ENCODE data around the gene EXOC3. TPM values are rescaled to one million over a fixed set of nuclear protein-coding genes. Genes with fewer than 3 reads are reported as not detected.
"Not testable (repeated sequence)": the region's sequence is repeated elsewhere in the genome, so short reads cannot be mapped to it uniquely, and the experiment has no call there.

EXOC3 gene
- total RNA-seq, 1 donor from 2014 or later = 19.2 TPM

DNA sequence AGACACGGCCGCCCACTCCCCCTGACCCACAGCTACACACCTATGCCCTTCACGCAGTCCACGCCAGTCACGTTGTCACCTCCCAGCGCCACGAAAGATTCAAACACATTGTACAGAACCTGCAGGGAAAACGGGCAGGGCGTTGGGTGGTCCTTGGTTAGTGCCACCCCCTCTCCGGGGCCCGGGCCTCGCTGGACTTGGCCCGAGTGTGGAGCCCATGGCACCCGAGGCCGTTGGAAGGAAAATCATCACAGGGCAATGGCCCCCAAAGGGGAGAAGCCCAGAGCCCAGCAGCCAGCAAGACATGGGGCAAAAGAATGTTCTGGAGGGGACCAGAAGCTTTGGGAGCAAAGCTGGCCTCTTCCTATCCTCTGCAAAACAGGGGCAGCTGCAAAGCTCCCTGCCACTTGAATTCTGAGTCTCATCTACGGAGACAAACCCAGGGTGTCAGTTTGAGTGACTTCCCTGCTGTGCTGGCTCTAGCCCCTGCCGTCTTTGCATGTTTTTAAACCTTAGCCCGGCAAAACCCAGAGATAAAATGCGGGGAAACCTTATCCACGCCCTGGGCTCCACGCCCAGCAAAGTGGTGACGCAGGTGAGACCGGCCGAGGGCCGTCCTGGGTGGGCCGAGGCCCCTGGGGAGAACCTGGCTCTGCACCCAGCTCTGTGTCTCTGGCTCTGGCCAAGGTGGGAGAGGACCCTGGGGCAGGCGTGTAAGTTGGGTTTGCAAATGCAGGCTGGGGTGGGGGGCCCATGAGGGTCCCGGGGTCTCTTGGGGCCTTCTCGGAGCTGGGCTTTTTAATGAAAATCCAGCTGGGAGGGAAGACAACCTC is 42.4 kb downstream of the EXOC3 start:
- Histone ChIP-seq H3K4me1 (no peaks in the 10 kb centered on the region), H3K9me3 (ENCODE audit: low read depth) (no peaks in the 10 kb centered on the region), H3K27me3 (peaks cover under 1% of the 10 kb centered on the region), H3K9ac (no peak overlapping the region), H3K79me2 (ENCODE audit: low read depth) (no peaks in the 10 kb centered on the region), H3K4me3 (no peak overlapping the region), H4K20me1 (ENCODE audit: low read depth) (no peaks in the 10 kb centered on the region), H3F3A (ENCODE audit: low read depth) (no peaks in the 10 kb centered on the region), H2AFZ (replicated peaks) (no peak overlapping the region), H3K27ac (no peak overlapping the region), H3K36me3 (no peaks in the 10 kb centered on the region), H3K4me2 (no peak overlapping the region)
- Mint-ChIP-seq H3K36me3 (no peaks in the 10 kb centered on the region), H3K4me3 (no peak overlapping the region), H3K27me3 (ENCODE audit: insufficient read depth, low read depth) (peaks cover 4% of the 10 kb centered on the region), H3K27ac (no peak overlapping the region), H3K9me3 (no peaks in the 10 kb centered on the region), H3K4me1 (no peaks in the 10 kb centered on the region)
- TF ChIP-seq, protein P1, sequence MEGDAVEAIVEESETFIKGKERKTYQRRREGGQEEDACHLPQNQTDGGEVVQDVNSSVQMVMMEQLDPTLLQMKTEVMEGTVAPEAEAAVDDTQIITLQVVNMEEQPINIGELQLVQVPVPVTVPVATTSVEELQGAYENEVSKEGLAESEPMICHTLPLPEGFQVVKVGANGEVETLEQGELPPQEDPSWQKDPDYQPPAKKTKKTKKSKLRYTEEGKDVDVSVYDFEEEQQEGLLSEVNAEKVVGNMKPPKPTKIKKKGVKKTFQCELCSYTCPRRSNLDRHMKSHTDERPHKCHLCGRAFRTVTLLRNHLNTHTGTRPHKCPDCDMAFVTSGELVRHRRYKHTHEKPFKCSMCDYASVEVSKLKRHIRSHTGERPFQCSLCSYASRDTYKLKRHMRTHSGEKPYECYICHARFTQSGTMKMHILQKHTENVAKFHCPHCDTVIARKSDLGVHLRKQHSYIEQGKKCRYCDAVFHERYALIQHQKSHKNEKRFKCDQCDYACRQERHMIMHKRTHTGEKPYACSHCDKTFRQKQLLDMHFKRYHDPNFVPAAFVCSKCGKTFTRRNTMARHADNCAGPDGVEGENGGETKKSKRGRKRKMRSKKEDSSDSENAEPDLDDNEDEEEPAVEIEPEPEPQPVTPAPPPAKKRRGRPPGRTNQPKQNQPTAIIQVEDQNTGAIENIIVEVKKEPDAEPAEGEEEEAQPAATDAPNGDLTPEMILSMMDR (IDR thresholded peaks at IDR 0.05) = no peak
- TF ChIP-seq EZH2 (IDR thresholded peaks at IDR 0.05) = no peak
- TF ChIP-seq EZH2phosphoT487 (IDR thresholded peaks at IDR 0.05) = no peak
- DNase-seq (ENCODE audit: low spot score) = no peak

DNA sequence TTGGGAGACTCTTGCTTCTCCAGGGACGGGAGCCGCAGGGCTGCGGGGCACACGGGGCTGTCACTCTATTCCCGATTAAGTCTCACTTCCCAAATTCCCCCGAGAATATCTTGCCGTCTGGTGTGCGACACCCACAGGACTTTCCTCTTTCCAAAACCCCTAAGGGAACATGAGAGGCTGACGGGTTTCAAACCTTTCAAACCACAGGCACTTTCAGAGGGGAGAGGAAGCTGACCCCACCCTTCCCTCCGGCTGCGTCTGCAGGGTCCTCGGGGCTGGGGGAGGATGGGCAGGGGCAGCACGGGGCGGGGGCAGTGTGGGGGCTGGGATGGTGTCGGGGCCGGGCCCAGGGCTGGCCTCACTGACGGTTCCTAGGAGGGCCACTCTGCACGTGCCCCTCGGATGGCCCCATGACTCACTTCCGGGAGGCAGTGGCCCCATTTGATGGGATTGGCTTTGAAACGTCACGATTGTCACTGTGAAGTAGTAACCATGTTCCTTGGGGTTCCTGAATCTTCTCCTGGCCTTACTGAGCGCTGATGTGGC is 43.0 kb downstream of the EXOC3 start:
- no peak overlapping the region for H3K4me3 Mint-ChIP-seq
- H3K9me3 ChIP-seq (ENCODE audit: low read depth) = no peaks in the 10 kb centered on the region
- no peaks in the 10 kb centered on the region for H3K36me3 Mint-ChIP-seq
- H3K9me3 Mint-ChIP-seq = no peaks in the 10 kb centered on the region
- TF ChIP-seq, protein P1 (IDR thresholded peaks at IDR 0.05) = no peak
- TF ChIP-seq EZH2phosphoT487 (IDR thresholded peaks at IDR 0.05) = no peak
- no peak for TF ChIP-seq EZH2 (IDR thresholded peaks at IDR 0.05)
- peaks cover 4% of the 10 kb centered on the region for H3K27me3 Mint-ChIP-seq (ENCODE audit: insufficient read depth, low read depth)
- no peak overlapping the region for H3K9ac ChIP-seq
- H3K79me2 ChIP-seq (ENCODE audit: low read depth) = no peaks in the 10 kb centered on the region
- no peaks in the 10 kb centered on the region for H3K36me3 ChIP-seq
- H3F3A ChIP-seq (ENCODE audit: low read depth) = no peaks in the 10 kb centered on the region
- H3K4me1 Mint-ChIP-seq = no peaks in the 10 kb centered on the region
- no peak overlapping the region for H3K27ac Mint-ChIP-seq
- H3K4me2 ChIP-seq = no peak overlapping the region
- H2AFZ ChIP-seq (replicated peaks) = no peak overlapping the region
- H3K27me3 ChIP-seq = peaks cover 6% of the 10 kb centered on the region
- H3K27ac ChIP-seq = no peak overlapping the region
- no peaks in the 10 kb centered on the region for H3K4me1 ChIP-seq
- no peak overlapping the region for H3K4me3 ChIP-seq
- DNase-seq (ENCODE audit: low spot score) = no peak
- H4K20me1 ChIP-seq (ENCODE audit: low read depth) = no peaks in the 10 kb centered on the region

DNA sequence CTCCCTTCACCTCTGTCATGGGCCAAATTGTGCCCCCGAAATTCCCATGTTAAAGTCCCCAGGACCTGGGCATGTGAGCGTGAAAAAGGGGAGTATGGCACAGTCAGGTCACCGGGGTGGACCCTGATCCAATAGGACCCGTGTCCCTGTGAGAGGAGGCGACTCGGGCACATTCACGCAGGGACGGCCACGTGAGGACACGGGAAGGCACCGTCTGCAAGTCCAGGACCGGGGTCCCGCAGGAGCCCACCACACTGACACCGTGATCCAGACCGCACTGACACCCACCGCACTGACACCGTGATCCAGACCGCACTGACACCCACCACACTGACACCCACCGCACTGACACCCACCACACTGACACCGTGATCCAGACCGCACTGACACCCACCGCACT is 43.6 kb downstream of the EXOC3 start:
- H3K36me3 ChIP-seq; H3K79me2 ChIP-seq (ENCODE audit: low read depth); H3K27me3 Mint-ChIP-seq (ENCODE audit: insufficient read depth, low read depth); H3K4me3 Mint-ChIP-seq; H3K4me1 ChIP-seq; H3K36me3 Mint-ChIP-seq; H3K9me3 ChIP-seq (ENCODE audit: low read depth); H3K9ac ChIP-seq; H3K27ac Mint-ChIP-seq; H4K20me1 ChIP-seq (ENCODE audit: low read depth); DNase-seq (ENCODE audit: low spot score); H3K4me1 Mint-ChIP-seq; H3F3A ChIP-seq (ENCODE audit: low read depth); H3K4me2 ChIP-seq; H2AFZ ChIP-seq (replicated peaks); H3K9me3 Mint-ChIP-seq; H3K4me3 ChIP-seq; H3K27ac ChIP-seq: not testable (repeated sequence)
- peaks cover 12% of the 10 kb centered on the region for H3K27me3 ChIP-seq

DNA sequence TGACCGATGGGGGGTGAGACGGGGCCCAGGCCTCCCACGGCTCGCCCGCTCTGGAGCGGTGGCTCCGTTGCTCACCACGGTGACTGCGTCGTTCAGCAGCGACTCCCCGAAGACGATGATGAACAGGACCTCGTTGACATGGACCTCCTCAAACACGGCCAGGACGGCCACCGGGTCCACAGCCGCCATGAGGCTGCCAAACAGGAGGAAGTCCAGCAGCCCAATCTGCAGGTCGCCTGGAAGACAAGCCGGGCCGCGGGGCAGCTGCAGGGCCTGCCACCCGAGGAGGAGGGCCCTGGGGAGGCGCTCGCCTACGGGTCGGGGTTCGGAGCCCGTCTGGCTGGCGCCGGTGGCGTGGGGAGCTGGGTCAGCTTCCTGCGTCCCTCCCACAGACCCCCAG is 45.3 kb downstream of the EXOC3 start:
- Histone ChIP-seq H3F3A (ENCODE audit: low read depth) (no peaks in the 10 kb centered on the region), H3K9me3 (ENCODE audit: low read depth) (no peaks in the 10 kb centered on the region), H4K20me1 (ENCODE audit: low read depth) (no peaks in the 10 kb centered on the region), H3K4me2 (no peak overlapping the region), H2AFZ (replicated peaks) (no peak overlapping the region), H3K4me1 (peaks cover 3% of the 10 kb centered on the region), H3K27ac (no peak overlapping the region), H3K27me3 (peaks cover 24% of the 10 kb centered on the region), H3K36me3 (no peaks in the 10 kb centered on the region), H3K4me3 (no peak overlapping the region), H3K9ac (no peak overlapping the region), H3K79me2 (ENCODE audit: low read depth) (no peaks in the 10 kb centered on the region)
- Mint-ChIP-seq H3K4me1 (peaks cover 2% of the 10 kb centered on the region), H3K27ac (no peak overlapping the region), H3K27me3 (ENCODE audit: insufficient read depth, low read depth) (peaks cover 6% of the 10 kb centered on the region), H3K36me3 (no peaks in the 10 kb centered on the region), H3K4me3 (no peak overlapping the region), H3K9me3 (no peaks in the 10 kb centered on the region)
- DNase-seq (ENCODE audit: low spot score) = no peak
- TF ChIP-seq EZH2 (IDR thresholded peaks at IDR 0.05) = no peak
- TF ChIP-seq, protein P1 (IDR thresholded peaks at IDR 0.05) = no peak
- no peak for TF ChIP-seq EZH2phosphoT487 (IDR thresholded peaks at IDR 0.05)

Measured in neural progenitor cell (in vitro differentiated cells).